Liver (tissue), 3 donors: Measurements from ENCODE around the gene RPS6KA2.

Experiments
- RAD21 ChIP-seq, 2 donors: IDR thresholded peaks; 2 replicates each; pipeline ENCODE4 v1.6.1; 2016; ENCODE audit warnings: antibody characterized with exemption in 2 of 2, mild to moderate bottlenecking in 2 of 2
- REST ChIP-seq: IDR thresholded peaks from 2 replicates; pipeline ENCODE4 v1.6.1; 2016; ENCODE audit warnings: antibody characterized with exemption, mild to moderate bottlenecking
- RXRA ChIP-seq, 2 donors: IDR thresholded peaks; 2 replicates each; pipeline ENCODE4 v1.6.1; 2017 to 2018; ENCODE audit warnings: antibody characterized with exemption in 2 of 2, mild to moderate bottlenecking in 1 of 2
- TAF1 ChIP-seq: conservative IDR thresholded peaks from 2 replicates; pipeline ENCODE4 v1.6.1; 2016; ENCODE audit warnings: antibody characterized with exemption, mild to moderate bottlenecking
- YY1 ChIP-seq: IDR thresholded peaks from 2 replicates; pipeline ENCODE4 v1.6.1; 2016; ENCODE audit warnings: antibody characterized with exemption, mild to moderate bottlenecking
- TF ChIP-seq, protein P1 (sequence below): fragments of 150-350 bp; IDR thresholded peaks from 2 replicates; pipeline ENCODE4 v1.5.1; 2017; ENCODE audit warnings: improper control_type of control experiment, low read depth, low read length; ENCODE audit not compliant: missing input control
- donor health status: healthy.
- donor health status: healthy.

DNA sequence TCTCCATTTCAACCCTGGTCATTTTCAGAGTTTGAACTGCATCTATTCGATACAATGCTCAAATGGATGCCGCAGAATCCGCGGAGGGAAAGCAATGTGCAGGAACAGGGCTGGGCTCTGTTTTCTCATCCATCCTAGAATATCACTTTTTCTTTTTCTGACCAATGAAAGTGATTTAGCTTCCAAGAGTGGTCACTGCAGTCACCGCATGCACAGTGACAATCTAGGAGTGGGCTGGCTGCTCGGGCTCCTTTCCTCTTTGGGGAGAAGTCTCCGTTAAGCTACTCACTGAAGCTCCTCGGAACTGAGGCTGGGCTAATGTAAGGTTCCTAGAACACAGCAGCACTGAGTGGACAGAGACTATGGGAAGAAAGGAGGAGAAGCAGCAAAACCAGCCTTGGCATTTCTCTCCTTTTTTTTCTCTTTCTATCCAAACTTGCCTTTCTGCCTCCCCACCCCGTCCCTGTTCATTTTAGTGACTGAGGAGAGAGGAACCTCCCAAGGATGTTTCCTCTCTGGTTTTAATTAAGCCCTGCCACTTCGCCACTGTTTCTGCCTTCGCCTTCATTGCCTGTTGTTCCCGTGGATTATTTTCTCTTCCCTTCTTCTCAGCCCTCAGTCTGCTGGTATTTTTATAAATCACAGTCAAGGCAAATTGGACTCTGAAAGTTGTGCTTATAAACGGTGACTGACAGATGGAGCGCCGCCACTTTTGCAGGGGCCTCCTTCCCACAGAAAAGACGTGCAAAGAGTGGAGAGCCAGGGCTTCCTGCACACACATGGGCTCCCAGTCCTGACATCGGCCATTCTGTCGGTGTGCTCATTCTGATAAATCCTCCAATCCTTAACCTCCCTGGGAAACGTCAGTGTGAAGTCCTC, 81.7 kb downstream of the RPS6KA2 start:
- no peak for TF ChIP-seq RXRA (IDR thresholded peaks at IDR 0.05)
- TF ChIP-seq, protein P1, sequence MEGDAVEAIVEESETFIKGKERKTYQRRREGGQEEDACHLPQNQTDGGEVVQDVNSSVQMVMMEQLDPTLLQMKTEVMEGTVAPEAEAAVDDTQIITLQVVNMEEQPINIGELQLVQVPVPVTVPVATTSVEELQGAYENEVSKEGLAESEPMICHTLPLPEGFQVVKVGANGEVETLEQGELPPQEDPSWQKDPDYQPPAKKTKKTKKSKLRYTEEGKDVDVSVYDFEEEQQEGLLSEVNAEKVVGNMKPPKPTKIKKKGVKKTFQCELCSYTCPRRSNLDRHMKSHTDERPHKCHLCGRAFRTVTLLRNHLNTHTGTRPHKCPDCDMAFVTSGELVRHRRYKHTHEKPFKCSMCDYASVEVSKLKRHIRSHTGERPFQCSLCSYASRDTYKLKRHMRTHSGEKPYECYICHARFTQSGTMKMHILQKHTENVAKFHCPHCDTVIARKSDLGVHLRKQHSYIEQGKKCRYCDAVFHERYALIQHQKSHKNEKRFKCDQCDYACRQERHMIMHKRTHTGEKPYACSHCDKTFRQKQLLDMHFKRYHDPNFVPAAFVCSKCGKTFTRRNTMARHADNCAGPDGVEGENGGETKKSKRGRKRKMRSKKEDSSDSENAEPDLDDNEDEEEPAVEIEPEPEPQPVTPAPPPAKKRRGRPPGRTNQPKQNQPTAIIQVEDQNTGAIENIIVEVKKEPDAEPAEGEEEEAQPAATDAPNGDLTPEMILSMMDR, result no peak
- no peak for TF ChIP-seq YY1
- no peak for TF ChIP-seq REST
- no peak for TF ChIP-seq RAD21 (IDR thresholded peaks at IDR 0.05)
- TF ChIP-seq TAF1, result no peak
